Right lobe of liver (tissue), 4 donors: ENCODE measurements around the gene KIAA1671.

Experiments used
- POLR2A ChIP-seq: fragments of 450-650 bp; IDR thresholded peaks from one replicate; pipeline ENCODE4 v1.6.1; 2017; ENCODE audit warnings: antibody characterized with exemption, mild to moderate bottlenecking
- TF ChIP-seq, protein P1 (sequence below), 4 donors: fragments of 200-600 bp in 3 of 4; fragments of 450-650 bp in 1 of 4; IDR thresholded peaks; one replicate each; pipeline versions ENCODE4 v1.5.1 to v1.8.0; 2016 to 2022; ENCODE audit warnings: antibody characterized with exemption in 4 of 4, mild to moderate bottlenecking in 2 of 4
- donor health status: DM: no; HTN: no; CAD: no.
- donor health status: DM: no; HTN: no; CAD: no.
- donor health status: DM: no; HTN: yes; CAD: no.

DNA sequence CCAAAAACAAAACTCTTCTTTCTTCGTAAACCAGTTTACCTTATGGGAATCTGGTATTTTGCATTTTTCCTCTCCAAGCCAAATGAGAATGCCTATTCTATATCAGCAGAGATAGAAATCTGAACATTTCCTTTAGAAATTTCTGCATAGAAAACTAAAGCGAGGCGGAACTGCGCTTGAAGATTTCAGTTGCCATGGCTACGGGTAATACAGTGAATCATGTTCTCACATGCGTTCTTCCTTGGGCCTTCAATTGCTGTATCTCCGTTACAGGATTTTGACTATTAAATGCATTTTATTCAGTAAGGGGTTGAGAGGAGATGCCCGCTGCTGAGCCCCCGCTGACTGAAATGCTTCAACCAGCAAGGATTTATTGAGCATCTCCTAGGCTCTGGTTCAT is 138.9 kb downstream of the KIAA1671 start:
- TF ChIP-seq, protein P1, sequence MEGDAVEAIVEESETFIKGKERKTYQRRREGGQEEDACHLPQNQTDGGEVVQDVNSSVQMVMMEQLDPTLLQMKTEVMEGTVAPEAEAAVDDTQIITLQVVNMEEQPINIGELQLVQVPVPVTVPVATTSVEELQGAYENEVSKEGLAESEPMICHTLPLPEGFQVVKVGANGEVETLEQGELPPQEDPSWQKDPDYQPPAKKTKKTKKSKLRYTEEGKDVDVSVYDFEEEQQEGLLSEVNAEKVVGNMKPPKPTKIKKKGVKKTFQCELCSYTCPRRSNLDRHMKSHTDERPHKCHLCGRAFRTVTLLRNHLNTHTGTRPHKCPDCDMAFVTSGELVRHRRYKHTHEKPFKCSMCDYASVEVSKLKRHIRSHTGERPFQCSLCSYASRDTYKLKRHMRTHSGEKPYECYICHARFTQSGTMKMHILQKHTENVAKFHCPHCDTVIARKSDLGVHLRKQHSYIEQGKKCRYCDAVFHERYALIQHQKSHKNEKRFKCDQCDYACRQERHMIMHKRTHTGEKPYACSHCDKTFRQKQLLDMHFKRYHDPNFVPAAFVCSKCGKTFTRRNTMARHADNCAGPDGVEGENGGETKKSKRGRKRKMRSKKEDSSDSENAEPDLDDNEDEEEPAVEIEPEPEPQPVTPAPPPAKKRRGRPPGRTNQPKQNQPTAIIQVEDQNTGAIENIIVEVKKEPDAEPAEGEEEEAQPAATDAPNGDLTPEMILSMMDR (IDR thresholded peaks at IDR 0.05): no peak
- no peak for TF ChIP-seq POLR2A
